ENCODE data around the gene ZNF467.

DNA sequence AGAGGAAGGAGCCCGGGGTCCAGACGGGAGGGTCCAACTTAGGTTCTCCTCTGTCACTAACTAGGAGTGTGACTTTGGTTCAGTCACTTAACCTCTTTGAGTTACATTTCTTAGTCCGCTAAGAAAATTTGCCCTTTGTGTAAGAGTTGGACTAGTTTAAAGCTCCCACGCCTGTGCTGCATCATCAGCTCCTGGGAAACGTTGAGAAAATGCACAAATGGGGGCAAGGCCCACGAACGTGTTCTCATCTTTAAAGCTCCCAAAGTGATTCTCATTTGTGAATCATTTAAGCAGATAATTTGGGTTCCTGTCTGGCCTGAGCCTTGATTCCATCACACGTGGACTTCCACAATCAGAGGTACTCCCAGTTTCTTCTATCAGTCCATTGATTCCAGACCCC is 6.3 kb downstream of the ZNF467 start:
- TF ChIP-seq, protein P1, sequence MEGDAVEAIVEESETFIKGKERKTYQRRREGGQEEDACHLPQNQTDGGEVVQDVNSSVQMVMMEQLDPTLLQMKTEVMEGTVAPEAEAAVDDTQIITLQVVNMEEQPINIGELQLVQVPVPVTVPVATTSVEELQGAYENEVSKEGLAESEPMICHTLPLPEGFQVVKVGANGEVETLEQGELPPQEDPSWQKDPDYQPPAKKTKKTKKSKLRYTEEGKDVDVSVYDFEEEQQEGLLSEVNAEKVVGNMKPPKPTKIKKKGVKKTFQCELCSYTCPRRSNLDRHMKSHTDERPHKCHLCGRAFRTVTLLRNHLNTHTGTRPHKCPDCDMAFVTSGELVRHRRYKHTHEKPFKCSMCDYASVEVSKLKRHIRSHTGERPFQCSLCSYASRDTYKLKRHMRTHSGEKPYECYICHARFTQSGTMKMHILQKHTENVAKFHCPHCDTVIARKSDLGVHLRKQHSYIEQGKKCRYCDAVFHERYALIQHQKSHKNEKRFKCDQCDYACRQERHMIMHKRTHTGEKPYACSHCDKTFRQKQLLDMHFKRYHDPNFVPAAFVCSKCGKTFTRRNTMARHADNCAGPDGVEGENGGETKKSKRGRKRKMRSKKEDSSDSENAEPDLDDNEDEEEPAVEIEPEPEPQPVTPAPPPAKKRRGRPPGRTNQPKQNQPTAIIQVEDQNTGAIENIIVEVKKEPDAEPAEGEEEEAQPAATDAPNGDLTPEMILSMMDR (IDR thresholded peaks at IDR 0.05), result no peak
- no peak for TF ChIP-seq EZH2 (IDR thresholded peaks at IDR 0.05; ENCODE audit: borderline replicate concordance, insufficient read depth, low read depth, low read length, poor library complexity, severe bottlenecking)

All from B cell (primary cell).